ENCODE results near the gene STRAP. TPM values are rescaled to one million over a fixed set of nuclear protein-coding genes. Genes with fewer than 3 reads are reported as not detected.

STRAP gene
- total RNA-seq (10 to 100 TPM; 31.7 to 87.6 (median 81.2) TPM), polyA plus RNA-seq (10 to 100 TPM; 53.1 to 91.4 TPM)
- long read RNA-seq, donor 1, transcript STRAP-206 (9 exons, 1,698 nt), result minor isoform, 184 of 788 reads
- long read RNA-seq, donor 1, transcript STRAP-202 (10 exons, 1,866 nt), result major isoform, 558 of 788 reads
- long read RNA-seq, donor 1, partial matches to known transcripts, result 10 of 788 reads
- long read RNA-seq, donor 1, other reads (novel, unspliced or antisense), result 36 of 788 reads
- long read RNA-seq, donor 2, transcript STRAP-206 (9 exons, 1,698 nt), result minor isoform, 5 of 116 reads
- long read RNA-seq, donor 2, transcript STRAP-202 (10 exons, 1,866 nt), result major isoform, 59 of 116 reads
- long read RNA-seq, donor 2, partial matches to known transcripts, result 52 of 116 reads
- long read RNA-seq, donor 2, other reads (novel, unspliced or antisense), result 0 of 116 reads
- long read RNA-seq, donor 3, transcript STRAP-206 (9 exons, 1,698 nt), result minor isoform, 46 of 215 reads
- long read RNA-seq, donor 3, transcript STRAP-202 (10 exons, 1,866 nt), result major isoform, 162 of 215 reads
- long read RNA-seq, donor 3, partial matches to known transcripts, result 2 of 215 reads
- long read RNA-seq, donor 3, other reads (novel, unspliced or antisense), result 4 of 215 reads

GRCh38 chr12:15882118-15882971 lies at the start of gene STRAP:
Gene STRAP, plus strand, starts transcription at chr12:15882387. Its CDS starts 321 bp downstream, at chr12:15882708.
- Histone ChIP-seq H3K27ac (peak within 1 kb of the TSS; percentile 90 to 95), H3K4me3 (peak within 1 kb of the TSS; percentile 95), H3K9me3 (no peaks in the 10 kb centered on the region), H3K36me3 (no peaks in the 10 kb centered on the region), H3K27me3 (no peaks in the 10 kb centered on the region), H3K4me1 (ENCODE audit: insufficient read depth) (peaks cover 2% of the 10 kb centered on the region)
- WGBS, 3 donors, result 0% methylated on average over 54 to 63 of the region's 63 CpGs
- intact Hi-C loops (cut with DNase I), result no loop called here
- TF ChIP-seq POLR2A (IDR thresholded peaks at IDR 0.05), result peak; percentile 99
- no peak for TF ChIP-seq CTCF (IDR thresholded peaks at IDR 0.05)
- no peak for TF ChIP-seq EP300 (IDR thresholded peaks at IDR 0.05)
- DNase-seq, result peak; percentile 96 to 99 (median 98)

GRCh38 chr12:15834575-15834974 lies 47.6 kb upstream of the STRAP start:
- no peaks in the 10 kb centered on the region for H3K27me3 ChIP-seq
- intact Hi-C loops (cut with DNase I), result no loop called here
- no peak overlapping the region for H3K4me3 ChIP-seq
- no peak overlapping the region for H3K27ac ChIP-seq
- H3K9me3 ChIP-seq, result no peaks in the 10 kb centered on the region
- no peaks in the 10 kb centered on the region for H3K36me3 ChIP-seq
- TF ChIP-seq CTCF (IDR thresholded peaks at IDR 0.05) (no peak), EP300 (IDR thresholded peaks at IDR 0.05) (no peak), POLR2A (IDR thresholded peaks at IDR 0.05) (no peak)
- DNase-seq, result no peak
- 78 to 87% (median 82%) methylated on average over 4 of the region's 4 CpGs for WGBS, 3 donors
- no peaks in the 10 kb centered on the region for H3K4me1 ChIP-seq (ENCODE audit: insufficient read depth)

- DNase-seq, result no peak
- Histone ChIP-seq H3K27ac (no peak overlapping the region), H3K4me3 (no peak overlapping the region), H3K36me3 (no peaks in the 10 kb centered on the region), H3K4me1 (ENCODE audit: insufficient read depth) (no peaks in the 10 kb centered on the region), H3K27me3 (no peaks in the 10 kb centered on the region), H3K9me3 (no peaks in the 10 kb centered on the region)
- intact Hi-C loops (cut with DNase I), result no loop called here
- 21 to 23% (median 22%) methylated on average over 5 of the region's 5 CpGs for WGBS, 3 donors
- no peak for TF ChIP-seq POLR2A (IDR thresholded peaks at IDR 0.05)
- TF ChIP-seq EP300 (IDR thresholded peaks at IDR 0.05), result no peak
- no peak for TF ChIP-seq CTCF (IDR thresholded peaks at IDR 0.05)
Observed at GRCh38 chr12:15837141-15837790, 44.9 kb upstream of the STRAP start.

- 77 to 80% (median 80%) methylated on average over 2 of the region's 2 CpGs for WGBS, 3 donors
- H3K4me1 ChIP-seq (ENCODE audit: insufficient read depth), result no peaks in the 10 kb centered on the region
- H3K9me3 ChIP-seq, result no peaks in the 10 kb centered on the region
- DNase-seq, result no peak
- no peak overlapping the region for H3K4me3 ChIP-seq
- no peaks in the 10 kb centered on the region for H3K27me3 ChIP-seq
- H3K27ac ChIP-seq, result no peak overlapping the region
- intact Hi-C loops (cut with DNase I), result no loop called here
- TF ChIP-seq POLR2A (IDR thresholded peaks at IDR 0.05) (no peak), CTCF (IDR thresholded peaks at IDR 0.05) (no peak), EP300 (IDR thresholded peaks at IDR 0.05) (no peak)
- no peaks in the 10 kb centered on the region for H3K36me3 ChIP-seq
Observed at GRCh38 chr12:15839041-15839440, 43.1 kb upstream of the STRAP start.
